ENCODE results near the gene EIF4EBP3.

EIF4EBP3 gene

GRCh38 chr5:140554454-140554853 is 7.0 kb downstream of the EIF4EBP3 start:
- DNase-seq (ENCODE audit: low read depth), result peak; percentile 76
- H3K4me3 ChIP-seq (ENCODE audit: control insufficient read depth, low read depth, low read length), result no peak overlapping the region
- TF ChIP-seq CTCF (conservative IDR thresholded peaks at IDR 0.05; ENCODE audit: control insufficient read depth, insufficient read depth, low read depth, low read length), result no peak

GRCh38 chr5:140555747-140556312 is 8.4 kb downstream of the EIF4EBP3 start:
- DNase-seq (ENCODE audit: low read depth), result no peak
- peak overlapping the region; percentile 84 for H3K4me3 ChIP-seq (ENCODE audit: control insufficient read depth, low read depth, low read length)
- no peak for TF ChIP-seq CTCF (conservative IDR thresholded peaks at IDR 0.05; ENCODE audit: control insufficient read depth, insufficient read depth, low read depth, low read length)

GRCh38 chr5:140556438-140556837 is 9.0 kb downstream of the EIF4EBP3 start:
- peak; percentile 36 for DNase-seq (ENCODE audit: low read depth)
- H3K4me3 ChIP-seq (ENCODE audit: control insufficient read depth, low read depth, low read length), result peak overlapping the region; percentile 84
- TF ChIP-seq CTCF (conservative IDR thresholded peaks at IDR 0.05; ENCODE audit: control insufficient read depth, insufficient read depth, low read depth, low read length), result no peak

- H3K4me3 ChIP-seq (ENCODE audit: control insufficient read depth, low read depth, low read length), result peak within 1 kb of the TSS; percentile 84
- DNase-seq (ENCODE audit: low read depth), result peak; percentile 83
- no peak for TF ChIP-seq CTCF (conservative IDR thresholded peaks at IDR 0.05; ENCODE audit: control insufficient read depth, insufficient read depth, low read depth, low read length)
Measured at GRCh38 chr5:140557136-140557805, 9.8 kb downstream of the EIF4EBP3 start, which contains the start of gene SRA1. TSS of gene SRA1 (minus strand) at chr5:140557473. CDS start at chr5:140557452, 21 bp downstream.

- H3K4me3 ChIP-seq (ENCODE audit: control insufficient read depth, low read depth, low read length), result no peak overlapping the region
- DNase-seq (ENCODE audit: low read depth), result no peak
- TF ChIP-seq CTCF (conservative IDR thresholded peaks at IDR 0.05; ENCODE audit: control insufficient read depth, insufficient read depth, low read depth, low read length), result no peak
Measured at GRCh38 chr5:140557965-140558364, 10.5 kb downstream of the EIF4EBP3 start.

- H3K4me3 ChIP-seq (ENCODE audit: control insufficient read depth, low read depth, low read length), result no peak overlapping the region
- no peak for TF ChIP-seq CTCF (conservative IDR thresholded peaks at IDR 0.05; ENCODE audit: control insufficient read depth, insufficient read depth, low read depth, low read length)
- no peak for DNase-seq (ENCODE audit: low read depth)
Measured at GRCh38 chr5:140558542-140558941, 11.1 kb downstream of the EIF4EBP3 start.

All from fibroblast of mammary gland (primary cell).